Subcutaneous adipose tissue (tissue), 4 donors: ENCODE results near the gene TSPAN3. TPM values are rescaled to one million over a fixed set of nuclear protein-coding genes. Genes with fewer than 3 reads are reported as not detected.

Experiments used
- CTCF ChIP-seq: fragments of 450-650 bp; IDR thresholded peaks from one replicate; pipeline ENCODE4 v1.5.1; 2016; ENCODE audit warnings: low read depth, mild to moderate bottlenecking, control low read depth, antibody characterized with exemption, moderate library complexity
- total RNA-seq, 4 donors: library from RNA; depleted of rRNA; stranded (reverse); fragments of >200 nt; gene quantifications; one replicate each; pipeline ENCODE4 v1.1.0, GENCODE V29; 2016

The TSPAN3 gene
- total RNA-seq, 4 donors from 2014 or later = 274 to 484 (median 372) TPM

DNA sequence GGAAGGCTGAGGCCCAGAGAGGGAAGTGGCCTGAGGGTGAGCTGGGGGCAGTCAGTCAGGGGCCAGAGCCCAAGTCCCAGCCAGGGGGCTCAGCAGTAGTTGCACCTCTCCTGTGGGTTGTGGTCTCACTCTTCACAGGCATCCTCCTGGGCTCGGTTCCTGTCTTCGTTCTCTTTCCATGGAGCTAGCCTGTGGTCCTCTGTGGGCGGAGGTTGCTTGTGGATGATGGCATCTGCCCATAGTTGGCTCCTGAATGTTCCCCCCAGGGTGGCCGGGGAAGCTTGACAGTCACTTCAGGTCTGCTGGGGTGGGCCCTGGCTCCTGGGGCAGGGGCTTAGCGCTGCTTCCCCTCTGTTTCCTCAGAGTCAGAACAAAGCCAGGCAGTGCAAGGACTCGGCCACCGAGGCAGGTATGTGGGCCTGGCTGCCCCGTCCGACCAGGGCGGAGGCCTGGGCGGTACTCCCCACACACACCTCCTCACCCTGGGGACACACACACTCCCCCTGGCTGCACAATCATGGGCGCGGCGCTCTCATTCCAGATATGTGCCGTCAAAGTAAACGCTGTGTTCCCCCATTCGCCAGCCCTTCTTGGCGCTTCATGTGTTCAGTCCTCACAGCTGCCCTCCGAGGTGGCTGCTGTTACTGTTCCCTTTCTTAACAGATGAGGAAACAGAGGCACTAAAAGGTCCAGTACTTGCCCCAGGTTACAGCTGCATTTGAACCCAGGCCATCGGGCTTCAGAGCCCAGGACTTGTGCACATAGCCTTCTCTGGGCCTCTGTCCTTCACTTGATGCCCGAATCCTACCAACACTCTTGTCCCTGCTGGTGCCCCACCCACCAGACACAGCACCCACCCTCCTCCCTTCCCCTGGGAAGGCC lies 41.5 kb downstream of the TSPAN3 start:
- no peak for TF ChIP-seq CTCF

- TF ChIP-seq CTCF = no peak
Measured at GRCh38 chr15:77028451-77029165, 42.3 kb downstream of the TSPAN3 start.

DNA sequence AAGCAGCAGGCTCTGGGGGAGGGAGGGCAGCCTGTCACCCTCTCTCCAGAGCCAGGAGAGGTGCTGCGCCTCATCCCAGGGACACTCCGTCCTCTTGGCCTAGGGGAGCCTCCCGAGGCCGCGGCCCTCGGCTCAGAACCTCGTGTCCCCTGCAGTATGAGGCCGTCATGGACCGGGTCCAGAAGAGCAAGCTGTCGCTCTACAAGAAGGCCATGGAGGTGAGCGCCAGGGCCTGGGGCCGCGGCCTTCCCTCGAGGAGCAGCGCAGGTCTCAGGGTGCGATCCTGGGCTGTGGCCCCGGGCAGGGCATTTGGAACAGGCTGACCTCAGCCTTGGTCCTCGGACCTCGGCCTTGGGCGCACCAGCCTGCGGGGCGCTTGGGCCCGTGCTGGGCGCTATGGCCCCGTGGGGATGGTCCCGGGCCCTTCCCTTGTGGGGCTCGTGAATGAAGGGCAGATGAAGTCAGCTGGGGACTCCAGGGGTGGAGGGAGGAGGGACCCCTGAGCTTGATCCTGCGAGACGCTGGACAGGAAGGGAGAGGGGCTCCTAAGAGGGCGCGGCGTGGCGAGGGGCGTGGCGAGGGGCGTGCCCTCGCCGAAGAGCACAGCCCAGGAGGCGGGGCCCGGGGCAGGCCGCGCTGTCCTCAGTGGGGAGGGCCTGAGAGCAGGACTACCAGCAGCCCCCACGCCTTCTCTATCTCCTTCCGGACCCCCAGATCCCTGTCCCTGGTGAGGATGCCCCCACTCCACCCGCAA lies 43.0 kb downstream of the TSPAN3 start:
- no peak for TF ChIP-seq CTCF

DNA sequence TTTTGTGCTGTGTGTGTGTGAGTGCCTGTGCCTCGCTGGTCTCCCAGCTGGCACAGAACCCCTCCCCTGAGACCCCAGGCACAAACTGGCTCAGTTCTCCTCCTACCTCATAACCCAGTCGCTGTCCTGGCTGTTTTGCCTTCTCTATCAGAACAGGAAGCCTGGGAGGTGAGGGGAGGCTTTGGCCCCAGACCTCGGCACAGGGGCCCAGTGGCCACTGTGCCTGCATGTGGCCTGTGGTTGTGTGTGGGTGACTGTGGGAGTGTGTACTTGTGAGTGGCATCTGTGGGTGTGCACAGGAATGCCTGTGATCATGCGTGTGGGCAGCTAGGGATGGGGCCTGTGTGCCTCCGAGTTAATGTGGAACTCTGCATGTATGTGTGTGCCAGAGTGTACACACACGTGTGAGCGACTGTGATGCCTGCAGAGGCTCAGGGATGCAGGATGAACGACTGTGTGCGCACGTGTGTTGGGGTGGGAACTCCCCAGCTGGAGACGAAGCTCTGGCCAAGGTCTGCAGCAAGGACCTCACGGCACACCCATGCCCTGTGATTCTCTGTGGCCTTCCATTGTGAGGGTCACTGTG lies 43.7 kb downstream of the TSPAN3 start:
- TF ChIP-seq CTCF = no peak

- TF ChIP-seq CTCF = no peak
Measured at GRCh38 chr15:77026501-77027110, 44.3 kb downstream of the TSPAN3 start.

- TF ChIP-seq CTCF = no peak
Measured at GRCh38 chr15:77025941-77026411, 44.9 kb downstream of the TSPAN3 start.
